ENCODE data around the gene MPZL2. TPM values are rescaled to one million over a fixed set of nuclear protein-coding genes. Genes with fewer than 3 reads are reported as not detected.
"Not testable (repeated sequence)": the region's sequence is repeated elsewhere in the genome, so short reads cannot be mapped to it uniquely, and the experiment has no call there.

The MPZL2 gene
- total RNA-seq, 1 experiment from 2014 or later: 69.9 TPM

GRCh38 chr11:118311518-118311917 is 47.4 kb upstream of the MPZL2 start:
- Histone ChIP-seq H3K36me3 (ENCODE audit: control insufficient read depth, insufficient read depth, low read length) (no peaks in the 10 kb centered on the region), H3K4me3 (ENCODE audit: low read depth, low read length) (no peak overlapping the region), H3K9me3 (no peaks in the 10 kb centered on the region), H3K4me1 (peaks cover 51% of the 10 kb centered on the region), H3K27me3 (replicated peaks; ENCODE audit: control insufficient read depth, insufficient read depth, low read length) (no peaks in the 10 kb centered on the region)
- intact Hi-C loops (cut with micrococcal nuclease; ENCODE audit: unreplicated experiment): no loop called here
- H3K4me3 Mint-ChIP-seq (ENCODE audit: unreplicated experiment): no peak overlapping the region
- POLR2A ChIA-PET: interaction anchor here (0.8 kb wide), 2 partner anchors 10 to 59 kb away, joined by 3 to 4 read pairs; partner anchors contain the start of gene MPZL3
- H3K9me3 Mint-ChIP-seq (ENCODE audit: unreplicated experiment): no peaks in the 10 kb centered on the region
- no peaks in the 10 kb centered on the region for H3K27me3 Mint-ChIP-seq (ENCODE audit: insufficient read depth, unreplicated experiment)
- DNase-seq: no peak
- peaks cover 44% of the 10 kb centered on the region for H3K4me1 Mint-ChIP-seq (ENCODE audit: low read depth, unreplicated experiment)
- CTCF ChIA-PET: interaction anchor here (1.0 to 1.5 kb wide), 5 partner anchors 11 to 113 kb away, joined by 3 to 8 read pairs (median 4); no protein-coding TSS in a partner anchor
- H3K36me3 Mint-ChIP-seq (ENCODE audit: insufficient read depth, unreplicated experiment): peaks cover 12% of the 10 kb centered on the region
- H3K27ac Mint-ChIP-seq (ENCODE audit: unreplicated experiment): no peak overlapping the region
- no peak for TF ChIP-seq CTCF (IDR thresholded peaks at IDR 0.05; ENCODE audit: insufficient read depth in 1 of 2, low read depth in 1 of 2, low read length in 1 of 2, severe bottlenecking in 1 of 2, unreplicated experiment in 1 of 2)
- BruUV-seq (replicated peaks): no TSS peak

DNA sequence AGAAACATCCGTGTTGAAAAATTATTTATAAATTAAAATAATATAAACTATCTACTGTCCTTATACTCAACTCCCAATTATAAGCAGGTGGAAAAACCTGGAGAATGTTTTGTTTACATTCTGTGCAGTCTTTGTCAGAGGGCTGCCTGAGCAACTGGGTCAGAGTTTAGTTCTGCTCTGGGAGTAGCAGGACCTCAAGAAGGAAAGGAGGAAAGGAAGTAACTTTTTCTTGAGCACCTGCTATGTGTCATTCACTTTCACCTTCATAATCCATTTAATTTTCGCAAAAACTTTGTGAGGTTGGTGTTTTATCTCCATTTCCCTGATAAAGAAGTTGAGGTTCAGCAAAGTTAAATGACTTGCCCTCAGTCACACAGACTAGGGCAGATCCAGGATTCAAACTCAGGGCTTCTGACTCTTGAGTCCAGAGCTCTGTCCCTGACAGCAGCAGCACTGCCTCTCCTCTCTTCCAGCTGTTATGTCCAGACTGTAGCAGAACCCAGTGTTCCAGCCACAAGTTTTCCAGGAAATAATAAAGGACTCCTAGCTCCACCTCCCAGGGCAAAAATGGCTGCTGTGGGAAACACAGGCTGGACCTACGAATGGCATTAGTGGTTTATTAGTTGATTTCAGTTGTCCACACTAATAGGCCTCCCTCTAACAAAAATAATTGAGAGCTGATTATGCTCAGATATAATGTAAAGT is 46.8 kb upstream of the MPZL2 start:
- no TSS peak for BruUV-seq (replicated peaks)
- Mint-ChIP-seq H3K9me3 (ENCODE audit: unreplicated experiment) (no peaks in the 10 kb centered on the region), H3K4me1 (ENCODE audit: low read depth, unreplicated experiment) (peaks cover 38% of the 10 kb centered on the region), H3K36me3 (ENCODE audit: insufficient read depth, unreplicated experiment) (peaks cover 12% of the 10 kb centered on the region), H3K27me3 (ENCODE audit: insufficient read depth, unreplicated experiment) (no peaks in the 10 kb centered on the region), H3K27ac (ENCODE audit: unreplicated experiment) (no peak overlapping the region), H3K4me3 (ENCODE audit: unreplicated experiment) (no peak overlapping the region)
- intact Hi-C loops (cut with micrococcal nuclease; ENCODE audit: unreplicated experiment): no loop called here
- no peaks in the 10 kb centered on the region for H3K9me3 ChIP-seq
- ChIA-PET CTCF (interaction anchor here (1.0 to 1.5 kb wide), 5 partner anchors 10 to 112 kb away, joined by 3 to 8 read pairs (median 4); no protein-coding TSS in a partner anchor), POLR2A (no interaction called here)
- H3K27me3 ChIP-seq (replicated peaks; ENCODE audit: control insufficient read depth, insufficient read depth, low read length): no peaks in the 10 kb centered on the region
- H3K36me3 ChIP-seq (ENCODE audit: control insufficient read depth, insufficient read depth, low read length): no peaks in the 10 kb centered on the region
- TF ChIP-seq CTCF (IDR thresholded peaks at IDR 0.05; ENCODE audit: insufficient read depth in 1 of 2, low read depth in 1 of 2, low read length in 1 of 2, severe bottlenecking in 1 of 2, unreplicated experiment in 1 of 2): no peak
- no peak for DNase-seq
- H3K4me1 ChIP-seq: peaks cover 46% of the 10 kb centered on the region
- H3K4me3 ChIP-seq (ENCODE audit: low read depth, low read length): no peak overlapping the region

DNA sequence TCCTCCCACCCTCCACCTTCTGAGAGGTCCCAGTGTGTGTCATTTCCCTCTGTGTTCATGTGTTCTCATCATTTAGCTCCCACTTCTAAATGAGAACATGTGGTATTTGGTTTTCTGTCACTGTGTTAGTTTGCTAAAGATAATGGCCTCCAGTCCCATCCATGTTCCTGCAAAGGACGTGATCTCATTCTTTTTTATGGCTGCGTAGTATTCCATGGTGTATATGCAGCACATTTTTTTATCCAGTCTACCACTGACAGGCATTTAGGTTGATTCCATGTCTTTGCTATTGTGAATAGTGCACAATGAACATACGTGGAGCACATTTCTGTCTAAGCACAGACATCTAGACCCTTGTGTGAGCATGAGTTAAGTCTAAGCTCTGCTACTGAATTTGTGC is 46.2 kb upstream of the MPZL2 start:
- H3K27ac Mint-ChIP-seq (ENCODE audit: unreplicated experiment): no peak overlapping the region

GRCh38 chr11:118308995-118309528 is 45.0 kb upstream of the MPZL2 start:
- H3K27me3 Mint-ChIP-seq (ENCODE audit: insufficient read depth, unreplicated experiment); DNase-seq; H3K9me3 Mint-ChIP-seq (ENCODE audit: unreplicated experiment); H3K4me3 Mint-ChIP-seq (ENCODE audit: unreplicated experiment); H3K36me3 Mint-ChIP-seq (ENCODE audit: insufficient read depth, unreplicated experiment); BruUV-seq (replicated peaks); H3K27me3 ChIP-seq (replicated peaks; ENCODE audit: control insufficient read depth, insufficient read depth, low read length); H3K4me3 ChIP-seq (ENCODE audit: low read depth, low read length); intact Hi-C loops (cut with micrococcal nuclease; ENCODE audit: unreplicated experiment); H3K9me3 ChIP-seq; H3K27ac Mint-ChIP-seq (ENCODE audit: unreplicated experiment); H3K36me3 ChIP-seq (ENCODE audit: control insufficient read depth, insufficient read depth, low read length): not testable (repeated sequence)
- H3K4me1 Mint-ChIP-seq (ENCODE audit: low read depth, unreplicated experiment): peaks cover 19% of the 10 kb centered on the region
- peaks cover 34% of the 10 kb centered on the region for H3K4me1 ChIP-seq
- POLR2A ChIA-PET: interaction anchor here (1.5 kb wide), 1 partner anchor 45 kb away, joined by 3 read pairs; the partner anchor contains the start of gene MPZL2
- CTCF ChIA-PET: interaction anchor here (1.3 to 1.6 kb wide), 2 partner anchors 13 to 110 kb away, joined by 3 to 4 read pairs; no protein-coding TSS in a partner anchor

More for the DNA sequence above, 46.2 kb upstream of the MPZL2 start:
- Histone ChIP-seq H3K9me3 (no peaks in the 10 kb centered on the region), H3K27me3 (replicated peaks; ENCODE audit: control insufficient read depth, insufficient read depth, low read length) (no peaks in the 10 kb centered on the region), H3K4me1 (peaks cover 42% of the 10 kb centered on the region), H3K36me3 (ENCODE audit: control insufficient read depth, insufficient read depth, low read length) (no peaks in the 10 kb centered on the region), H3K4me3 (ENCODE audit: low read depth, low read length) (no peak overlapping the region)
- Mint-ChIP-seq H3K9me3 (ENCODE audit: unreplicated experiment) (no peaks in the 10 kb centered on the region), H3K27me3 (ENCODE audit: insufficient read depth, unreplicated experiment) (no peaks in the 10 kb centered on the region), H3K4me1 (ENCODE audit: low read depth, unreplicated experiment) (peaks cover 31% of the 10 kb centered on the region), H3K36me3 (ENCODE audit: insufficient read depth, unreplicated experiment) (peaks cover 8% of the 10 kb centered on the region), H3K4me3 (ENCODE audit: unreplicated experiment) (no peak overlapping the region)
- intact Hi-C loops (cut with micrococcal nuclease; ENCODE audit: unreplicated experiment): no loop called here
- POLR2A ChIA-PET: no interaction called here
- BruUV-seq (replicated peaks): no TSS peak
- CTCF ChIA-PET: no interaction called here
- no peak for TF ChIP-seq CTCF (IDR thresholded peaks at IDR 0.05; ENCODE audit: insufficient read depth in 1 of 2, low read depth in 1 of 2, low read length in 1 of 2, severe bottlenecking in 1 of 2, unreplicated experiment in 1 of 2)
- no peak for DNase-seq
